Esophagus mucosa (tissue), 1 donor: ENCODE results near the gene ZNF665. TPM values are rescaled to one million over a fixed set of nuclear protein-coding genes. Genes with fewer than 3 reads are reported as not detected.
"Not testable (repeated sequence)": the region's sequence is repeated elsewhere in the genome, so short reads cannot be mapped to it uniquely, and the experiment has no call there.

Experiments used
- ATAC-seq: fragments of 200-7000 bp; cut with Tn5 transposase; one replicate; pipeline ENCODE4 v1.9.1; 2020
- total RNA-seq: library from RNA; stranded (reverse); gene quantifications from one replicate; pipeline ENCODE4 v1.2.4, GENCODE V29; 2023
- donor health status: DM: yes; HTN: yes; CAD: no.

Gene ZNF665
- total RNA-seq, 1 donor from 2014 or later: 0.56 TPM

DNA sequence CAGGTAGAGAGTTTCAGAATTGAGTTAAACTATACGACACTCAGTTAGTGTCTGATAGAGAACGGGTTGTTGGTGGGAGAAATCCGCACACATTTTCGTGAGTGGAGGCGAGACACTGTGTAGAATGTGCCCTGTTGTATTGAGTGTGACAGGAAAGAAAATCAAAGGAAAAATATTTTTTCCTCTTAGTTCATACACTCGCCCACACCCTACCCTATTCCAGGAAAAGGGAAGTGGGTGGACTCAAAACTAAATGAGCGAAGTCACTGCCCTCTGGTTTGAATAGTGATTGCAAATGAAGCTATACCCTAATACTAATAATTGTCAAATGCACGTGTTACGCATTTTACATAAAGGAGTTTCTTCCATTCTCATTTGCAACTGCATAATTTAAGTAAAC is 36.3 kb downstream of the ZNF665 start:
- ATAC-seq: no peak

DNA sequence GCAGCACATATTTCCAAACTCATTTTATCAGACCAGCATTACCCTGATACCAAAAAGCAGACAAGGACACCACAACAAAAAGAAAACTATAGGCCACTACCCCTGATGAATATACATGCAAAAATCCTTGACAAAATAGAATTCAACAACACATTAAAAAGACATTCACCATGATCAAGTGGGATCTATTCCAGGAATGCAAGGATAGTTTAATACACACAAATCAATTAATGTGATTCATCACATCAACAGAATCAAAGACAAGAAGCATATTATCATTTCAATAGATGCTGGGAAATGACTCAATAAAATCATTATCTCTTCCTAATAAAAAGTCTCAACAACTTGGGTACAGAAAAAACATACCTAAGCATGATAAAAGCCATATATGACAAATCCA is 45.5 kb downstream of the ZNF665 start:
- ATAC-seq: no peak

DNA sequence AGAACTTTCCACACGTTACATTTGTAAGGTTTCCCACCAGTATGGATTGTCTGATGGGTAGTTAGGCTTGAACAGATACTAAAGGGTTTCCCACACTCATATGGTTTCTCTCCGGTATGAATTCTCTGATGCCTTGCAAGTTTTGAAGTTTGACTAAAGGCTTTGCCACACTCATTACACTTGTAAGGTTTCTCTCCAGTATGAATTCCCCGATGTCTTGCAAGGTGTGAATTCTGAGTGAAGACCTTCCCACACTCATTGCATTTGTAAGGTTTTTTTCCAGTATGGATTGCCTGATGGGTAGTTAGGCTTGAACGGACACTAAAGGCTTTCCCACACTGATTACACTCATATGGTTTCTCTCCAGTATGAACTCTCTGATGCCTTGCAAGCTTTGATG is 52.8 kb downstream of the ZNF665 start:
- ATAC-seq: no peak

DNA sequence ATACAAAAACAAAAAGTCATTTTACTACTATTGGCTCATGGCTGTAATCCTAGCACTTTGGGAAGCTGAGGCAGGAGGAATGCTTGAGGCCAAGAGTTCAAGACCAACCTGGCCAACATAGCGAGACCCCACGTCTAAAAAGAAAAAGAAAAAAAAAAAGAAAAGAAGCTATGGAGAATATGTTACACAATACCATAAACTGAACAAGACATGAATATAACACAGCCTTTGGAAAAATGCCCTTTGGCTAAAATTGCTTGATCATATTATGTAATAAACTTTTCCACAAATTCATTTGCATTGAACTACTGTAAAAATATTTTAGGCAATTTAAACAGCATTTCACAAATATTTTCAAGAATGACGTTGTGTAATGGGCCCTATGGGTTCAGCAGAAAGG is 56.7 kb downstream of the ZNF665 start:
- no peak for ATAC-seq

GRCh38 chr19:53132141-53132991 is 60.8 kb downstream of the ZNF665 start, which contains the start of gene ZNF415:
ZNF415 (minus strand) TSS chr19:53132910; CDS start chr19:53122676, 10,234 bp downstream.
- ATAC-seq: peak; percentile 53

DNA sequence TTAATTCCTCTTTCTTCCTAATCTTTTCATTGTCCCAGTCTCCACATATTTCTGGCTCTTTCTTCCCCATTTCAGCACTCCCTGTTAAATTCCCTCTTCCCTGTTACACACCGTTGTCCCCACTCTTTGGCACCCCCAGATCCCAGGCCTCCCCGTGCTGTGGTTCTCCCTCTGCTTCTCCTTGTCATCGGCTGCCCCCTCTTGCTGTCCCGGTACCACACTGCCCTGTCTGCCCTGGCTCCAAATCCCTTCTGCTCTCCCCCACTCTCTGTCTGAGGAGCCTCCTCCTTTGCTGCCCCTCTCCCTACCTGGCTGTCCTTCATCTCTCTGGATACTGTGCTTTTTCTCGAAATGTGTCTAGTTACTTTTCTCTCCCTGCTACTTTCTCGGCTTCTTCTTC is 61.4 kb downstream of the ZNF665 start:
- no peak for ATAC-seq

- no peak for ATAC-seq
These were observed 62.0 kb downstream of the ZNF665 start for GRCh38 chr19:53131085-53131590.

DNA sequence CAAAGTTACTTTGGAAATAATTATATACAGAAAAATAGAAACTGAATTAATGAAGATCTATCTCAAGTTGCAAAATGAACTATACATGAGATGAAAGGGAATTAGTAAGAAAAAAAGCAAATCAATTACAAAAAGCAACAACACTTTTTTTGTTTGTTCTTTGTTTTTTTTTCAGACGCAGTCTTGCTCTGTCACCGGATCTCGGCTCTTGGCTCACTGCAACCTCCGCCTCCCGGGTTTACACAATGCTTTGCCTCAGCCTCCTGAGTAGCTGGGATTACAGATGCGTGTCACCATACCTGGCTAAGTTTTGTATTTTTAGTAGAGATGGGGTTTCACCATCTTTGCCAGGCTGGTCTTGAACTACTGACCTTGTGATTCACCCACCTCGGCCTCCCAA is 62.7 kb downstream of the ZNF665 start:
- no peak for ATAC-seq

DNA sequence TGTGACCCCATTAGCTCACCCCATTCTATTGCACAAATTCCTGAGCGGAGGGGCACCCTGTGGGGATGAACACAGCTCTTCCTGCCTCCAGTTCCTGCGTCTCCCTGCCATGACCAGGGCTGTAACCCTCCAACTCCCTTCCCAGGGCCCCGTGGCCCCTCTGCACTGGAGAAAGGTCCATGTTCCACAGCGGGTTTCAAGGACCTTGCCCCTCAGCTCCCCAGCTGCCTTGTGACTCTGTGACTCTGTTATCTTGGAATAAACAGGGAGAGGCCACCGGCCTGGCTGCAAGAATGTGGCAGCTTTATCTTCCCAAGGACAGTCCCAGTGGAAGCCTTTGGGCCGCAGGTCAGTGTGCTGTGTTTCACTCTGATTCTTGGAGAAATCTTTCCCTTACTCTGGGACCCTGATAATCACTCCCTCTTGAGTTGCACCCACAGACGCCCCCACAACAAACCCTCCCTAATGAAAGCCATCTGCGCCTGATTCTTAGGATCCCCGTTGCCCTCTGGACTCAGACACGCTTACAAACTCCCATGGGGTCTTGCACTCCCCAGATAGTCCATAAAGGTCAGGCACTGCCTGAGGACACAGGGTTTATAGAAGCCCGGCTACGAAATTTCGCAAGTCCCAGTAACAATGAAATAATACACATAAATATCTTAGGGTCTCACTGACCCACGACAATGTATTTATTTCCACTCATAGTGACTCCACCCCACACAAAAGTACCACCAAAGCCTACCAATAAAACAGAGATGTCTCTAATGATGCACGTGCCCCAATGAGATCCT is 66.2 kb downstream of the ZNF665 start:
- not testable (repeated sequence) for ATAC-seq

DNA sequence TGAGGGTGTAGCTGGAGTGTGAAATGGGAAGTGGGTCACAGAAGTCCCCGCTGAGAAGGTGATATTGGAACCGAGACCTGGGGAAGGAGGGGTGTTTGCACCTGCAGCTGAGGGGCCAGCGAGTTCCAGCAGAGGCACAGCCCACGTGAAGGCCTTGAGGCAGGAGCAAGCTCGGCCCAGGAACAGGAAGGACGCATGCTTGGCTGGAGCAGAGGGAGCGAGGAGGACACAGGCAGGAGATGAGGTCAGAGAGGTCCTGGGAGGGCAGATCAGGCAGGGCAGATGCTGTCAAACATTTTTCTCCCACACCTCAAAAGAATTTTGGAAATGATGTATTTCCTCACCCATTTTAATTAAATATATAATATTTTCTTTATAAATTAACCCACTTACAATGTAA is 69.8 kb downstream of the ZNF665 start:
- no peak for ATAC-seq

Other genes starting within 250 kb of the ZNF665 start
- 3.8 TPM for gene ZNF816, start 230.5 kb downstream of the ZNF665 start, total RNA-seq
- gene ERVV-1, start 179.4 kb downstream of the ZNF665 start, total RNA-seq: not detected
- gene ERVV-2, start 148.6 kb downstream of the ZNF665 start, total RNA-seq: not detected
- 9.2 TPM for gene ZNF160, start 89.9 kb downstream of the ZNF665 start, total RNA-seq
- gene ZNF415, start 60.4 kb downstream of the ZNF665 start, total RNA-seq: 0.28 TPM
- gene ZNF347, start 34.3 kb downstream of the ZNF665 start, total RNA-seq: 2.6 TPM
- gene ZNF677, start 61.5 kb upstream of the ZNF665 start, total RNA-seq: 2.2 TPM
- gene VN1R2, start 64.9 kb upstream of the ZNF665 start, total RNA-seq: not detected
- not detected for gene VN1R4, start 74.4 kb upstream of the ZNF665 start, total RNA-seq
- 3.5 TPM for gene ZNF845, start 140.4 kb upstream of the ZNF665 start, total RNA-seq
- 6.6 TPM for gene ZNF525, start 172.3 kb upstream of the ZNF665 start, total RNA-seq
- gene ZNF765, start 201.8 kb upstream of the ZNF665 start, total RNA-seq: 5.3 TPM
- 4.5 TPM for gene ZNF761, start 238.6 kb upstream of the ZNF665 start, total RNA-seq